Lower lobe of right lung (tissue), 2 donors: ENCODE data around the gene DGKI. TPM values are rescaled to one million over a fixed set of nuclear protein-coding genes. Genes with fewer than 3 reads are reported as not detected.
A peak's percentile ranks its signal among the peaks of the same experiment; 100 is the strongest.

Experiments
- ATAC-seq, 2 donors: fragments of 200-7000 bp; cut with Tn5 transposase; one replicate each; pipeline ENCODE4 v1.9.1; 2020 to 2022; ENCODE audit warnings: mild to moderate bottlenecking in 2 of 2, moderate library complexity in 2 of 2
- DNase-seq: peaks from one replicate; pipeline ENCODE4 v3.0.0-alpha.2; 2020
- H3K27ac ChIP-seq: fragments of 200-600 bp; one replicate; pipeline ENCODE4 v1.8.0; 2022
- H3K27me3 ChIP-seq: fragments of 200-600 bp; one replicate; pipeline ENCODE4 v1.8.0; 2022; ENCODE audit warnings: low read depth
- H3K36me3 ChIP-seq: fragments of 200-600 bp; one replicate; pipeline ENCODE4 v1.8.0; 2022; ENCODE audit warnings: mild to moderate bottlenecking
- H3K4me1 ChIP-seq: fragments of 200-600 bp; one replicate; pipeline ENCODE4 v1.8.0; 2022
- H3K4me3 ChIP-seq: fragments of 200-600 bp; one replicate; pipeline ENCODE4 v1.8.0; 2022; ENCODE audit warnings: mild to moderate bottlenecking
- H3K9me3 ChIP-seq: fragments of 200-600 bp; one replicate; pipeline ENCODE4 v1.8.0; 2022
- CTCF ChIP-seq: fragments of 200-600 bp; IDR thresholded peaks from one replicate; pipeline ENCODE4 v1.8.0; 2022; ENCODE audit warnings: antibody characterized with exemption, mild to moderate bottlenecking
- intact Hi-C: fragments of 100-400 bp; cut with DNase I; formaldehyde crosslinking; loops from one replicate; pipeline ENCODE4 v1.11.0; 2022
- total RNA-seq: library from RNA; stranded (reverse); fragmentation: NEBNext Ultra II Directional; extraction: Animal tissue kit (Norgen Biotek cat#: 25700); gene quantifications from one replicate; pipeline ENCODE4 v1.2.1, GENCODE V29; 2021
- donor health status: DM: no; HTN: yes; CAD: no; lungs with severe emphysema.

DGKI gene
- total RNA-seq, 1 donor from 2014 or later = 0.09 TPM

GRCh38 chr7:137848095-137848494, 1.3 kb upstream of the DGKI start:
- no peak for DNase-seq
- ATAC-seq = no peak
- peaks cover 32% of the 10 kb centered on the region for H3K27me3 ChIP-seq
- no peaks in the 10 kb centered on the region for H3K9me3 ChIP-seq
- TF ChIP-seq CTCF = no peak
- H3K36me3 ChIP-seq = no peaks in the 10 kb centered on the region
- no peak overlapping the region for H3K4me3 ChIP-seq
- H3K27ac ChIP-seq = no peak overlapping the region
- intact Hi-C loops = no loop called here
- peaks cover 9% of the 10 kb centered on the region for H3K4me1 ChIP-seq

- Histone ChIP-seq H3K27ac (no peak overlapping the region), H3K36me3 (no peaks in the 10 kb centered on the region), H3K27me3 (peaks cover 32% of the 10 kb centered on the region), H3K4me1 (peaks cover 9% of the 10 kb centered on the region), H3K4me3 (peak overlapping the region; percentile 33), H3K9me3 (no peaks in the 10 kb centered on the region)
- intact Hi-C loops = no loop called here
- TF ChIP-seq CTCF = no peak
- no peak for DNase-seq
- ATAC-seq = peak in 1 of 2 donors; percentile 9
These were observed 835 bp upstream of the DGKI start for GRCh38 chr7:137847568-137848050.

- H3K9me3 ChIP-seq = no peaks in the 10 kb centered on the region
- H3K36me3 ChIP-seq = no peaks in the 10 kb centered on the region
- peak overlapping the region; percentile 33 for H3K4me3 ChIP-seq
- H3K27ac ChIP-seq = no peak overlapping the region
- H3K27me3 ChIP-seq = peaks cover 32% of the 10 kb centered on the region
- DNase-seq (no peak), ATAC-seq (no peak)
- no peak for TF ChIP-seq CTCF
- peaks cover 9% of the 10 kb centered on the region for H3K4me1 ChIP-seq
- intact Hi-C loops = no loop called here
These were observed 286 bp downstream of the DGKI start for GRCh38 chr7:137846549-137846826.

GRCh38 chr7:137844677-137845425, 1.9 kb downstream of the DGKI start:
- TF ChIP-seq CTCF = no peak
- intact Hi-C loops = no loop called here

GRCh38 chr7:137839903-137840779, 6.6 kb downstream of the DGKI start:
- no peak for DNase-seq
- Histone ChIP-seq H3K4me3 (no peak overlapping the region), H3K36me3 (no peaks in the 10 kb centered on the region), H3K27ac (no peak overlapping the region), H3K9me3 (no peaks in the 10 kb centered on the region), H3K4me1 (no peaks in the 10 kb centered on the region), H3K27me3 (peaks cover 14% of the 10 kb centered on the region)
- no peak for TF ChIP-seq CTCF
- ATAC-seq = no peak
- intact Hi-C loops = no loop called here

More at GRCh38 chr7:137844677-137845425, 1.9 kb downstream of the DGKI start:
- H3K27me3 ChIP-seq = peaks cover 32% of the 10 kb centered on the region
- peaks cover 9% of the 10 kb centered on the region for H3K4me1 ChIP-seq
- ATAC-seq (no peak), DNase-seq (no peak)
- no peaks in the 10 kb centered on the region for H3K9me3 ChIP-seq
- H3K27ac ChIP-seq = no peak overlapping the region
- H3K36me3 ChIP-seq = no peaks in the 10 kb centered on the region
- H3K4me3 ChIP-seq = no peak overlapping the region
